Activated CD8-positive, alpha-beta memory T cell treated with anti-CD3 and anti-CD28 coated beads, Interleukin-2, amount 50 U/mL, for 24 hours (primary cell): ENCODE data around the gene FRG2.
"Not testable (repeated sequence)": the region's sequence is repeated elsewhere in the genome, so short reads cannot be mapped to it uniquely, and the experiment has no call there.

Experiments used
- DNase-seq: peaks from one replicate; pipeline ENCODE4 v3.0.0-alpha.2; 2020; ENCODE audit errors: extremely low read depth

FRG2 gene

DNA sequence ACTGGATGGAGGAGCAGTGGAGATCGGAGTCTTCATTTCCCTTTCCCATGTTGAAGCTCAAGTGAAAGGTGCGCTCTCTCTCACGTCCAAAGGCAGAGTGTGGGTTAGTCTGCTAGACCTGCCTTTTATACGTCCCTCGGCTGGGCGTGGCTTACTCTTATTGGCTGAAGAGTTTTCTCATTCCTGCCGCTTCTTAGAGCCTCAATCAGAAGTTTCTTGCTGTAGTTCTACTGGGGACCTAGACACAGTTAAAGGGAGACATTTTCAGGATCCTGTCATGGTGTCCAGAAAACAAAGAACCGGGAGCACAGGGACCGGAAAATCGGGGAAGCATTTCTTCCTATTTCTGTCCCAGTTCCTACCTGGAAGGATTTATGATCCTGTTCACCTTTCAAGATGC lies at the start of gene FRG2:
Gene FRG2 (minus strand): TSS at position 101 of the 400 bp plus-strand sequence. CDS start 52 bp downstream, at position 49.
- DNase-seq: not testable (repeated sequence)

DNA sequence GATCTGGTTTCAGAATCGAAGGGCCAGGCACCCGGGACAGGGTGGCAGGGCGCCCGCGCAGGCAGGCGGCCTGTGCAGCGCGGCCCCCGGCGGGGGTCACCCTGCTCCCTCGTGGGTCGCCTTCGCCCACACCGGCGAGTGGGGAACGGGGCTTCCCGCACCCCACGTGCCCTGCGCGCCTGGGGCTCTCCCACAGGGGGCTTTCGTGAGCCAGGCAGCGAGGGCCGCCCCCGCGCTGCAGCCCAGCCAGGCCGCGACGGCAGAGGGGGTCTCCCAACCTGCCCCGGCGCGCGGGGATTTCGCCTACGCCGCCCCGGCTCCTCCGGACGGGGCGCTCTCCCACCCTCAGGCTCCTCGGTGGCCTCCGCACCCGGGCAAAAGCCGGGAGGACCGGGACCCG lies 41.3 kb upstream of the FRG2 start:
- not testable (repeated sequence) for DNase-seq

DNA sequence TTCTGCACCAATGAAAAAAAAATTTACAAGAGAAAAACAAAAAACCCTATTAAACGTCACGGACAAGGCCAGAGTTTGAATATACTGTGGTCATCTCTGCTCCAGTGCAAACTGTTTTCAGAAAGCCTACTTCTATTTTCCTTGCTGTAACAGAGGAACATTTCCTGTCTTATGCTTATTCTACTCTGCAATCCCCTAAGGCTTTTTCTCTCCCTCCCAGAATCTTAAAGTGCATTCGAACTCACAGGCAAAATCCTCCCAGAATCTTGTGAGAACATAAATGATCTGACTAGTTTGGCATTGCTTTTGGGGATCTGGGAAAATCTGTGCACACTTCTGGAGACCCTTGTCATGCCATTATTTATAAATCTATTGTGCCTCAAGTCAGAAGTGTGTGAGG lies 37.7 kb upstream of the FRG2 start:
- not testable (repeated sequence) for DNase-seq

DNA sequence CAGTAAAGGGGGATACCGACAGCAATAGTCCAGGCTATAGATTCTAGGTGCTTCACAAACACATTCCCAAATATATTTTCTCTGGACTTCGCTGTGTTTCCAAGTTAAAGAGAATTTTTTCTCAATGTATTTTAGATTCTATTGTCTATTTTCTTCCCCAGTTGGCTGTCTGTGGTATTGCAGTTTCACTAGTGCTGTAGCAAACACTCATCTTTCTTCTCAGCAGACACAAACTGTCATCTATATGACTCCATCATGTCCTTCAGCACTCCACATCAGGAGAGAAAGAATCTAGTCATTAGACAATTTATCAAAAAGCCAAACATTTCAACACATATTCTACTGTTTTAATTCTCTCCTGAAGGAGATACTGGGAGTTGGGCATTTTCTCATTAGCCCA lies 37.3 kb upstream of the FRG2 start, which contains the start of gene DBET:
Gene DBET (plus strand): TSS at position 161 of the 400 bp plus-strand sequence.
- not testable (repeated sequence) for DNase-seq

DNA sequence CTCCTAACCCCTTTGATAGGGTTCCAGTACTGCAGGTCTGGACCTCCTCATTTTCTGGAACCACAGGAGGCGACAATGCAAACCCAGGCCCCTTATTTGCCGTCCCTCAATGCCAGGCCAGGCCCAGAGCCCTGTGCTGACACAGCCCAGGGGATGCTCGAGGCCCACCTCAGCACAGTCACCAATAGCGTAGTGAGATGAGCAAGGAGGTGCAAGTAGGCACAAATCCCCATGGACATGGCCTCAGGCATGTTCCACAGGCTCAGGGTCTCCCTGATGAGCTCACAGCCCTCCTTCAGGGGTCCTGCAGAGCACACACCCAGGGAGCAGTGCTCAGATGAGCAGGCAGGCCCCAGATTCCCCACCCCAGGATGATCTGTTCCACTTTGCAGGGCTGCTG lies 31.9 kb upstream of the FRG2 start:
- DNase-seq: not testable (repeated sequence)

DNA sequence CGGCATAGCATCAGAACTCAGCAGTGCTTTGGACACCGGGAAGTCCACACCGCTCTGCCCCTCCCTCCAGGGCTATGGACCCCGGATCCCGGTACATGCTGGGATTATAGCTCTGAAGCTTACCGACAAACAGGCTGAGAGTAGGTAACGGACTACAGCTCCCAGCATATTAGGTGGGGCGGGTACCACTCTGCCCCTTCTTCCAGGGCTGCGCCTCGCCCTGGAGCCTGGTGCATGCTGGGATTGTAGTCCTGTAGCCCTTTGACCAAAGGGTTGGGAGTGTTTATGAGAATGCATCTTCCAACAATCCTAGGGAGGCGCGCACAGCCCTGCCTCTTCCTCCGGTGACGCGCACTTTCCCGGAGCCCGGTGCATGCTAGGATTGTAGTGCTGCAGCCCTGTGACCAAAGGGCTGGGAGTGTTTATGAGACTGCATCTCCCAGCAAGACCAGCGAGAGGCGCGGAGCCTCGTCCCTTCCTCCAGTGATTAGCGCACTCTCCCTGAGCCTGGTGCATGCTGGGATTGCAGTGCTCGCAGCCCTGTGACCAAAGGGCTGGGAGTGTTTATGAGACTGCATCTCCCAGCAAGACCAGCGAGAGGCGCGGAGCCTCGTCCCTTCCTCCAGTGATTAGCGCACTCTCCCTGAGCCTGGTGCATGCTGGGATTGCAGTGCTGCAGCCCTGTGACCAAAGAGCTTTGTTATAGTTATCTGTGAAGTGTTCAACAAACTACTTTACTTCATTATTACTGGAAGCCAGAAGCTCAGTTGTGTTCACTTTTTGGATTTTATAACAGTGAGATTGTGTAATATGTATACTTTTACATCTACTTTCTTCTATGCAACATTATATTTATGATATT lies 22.6 kb upstream of the FRG2 start:
- not testable (repeated sequence) for DNase-seq

DNA sequence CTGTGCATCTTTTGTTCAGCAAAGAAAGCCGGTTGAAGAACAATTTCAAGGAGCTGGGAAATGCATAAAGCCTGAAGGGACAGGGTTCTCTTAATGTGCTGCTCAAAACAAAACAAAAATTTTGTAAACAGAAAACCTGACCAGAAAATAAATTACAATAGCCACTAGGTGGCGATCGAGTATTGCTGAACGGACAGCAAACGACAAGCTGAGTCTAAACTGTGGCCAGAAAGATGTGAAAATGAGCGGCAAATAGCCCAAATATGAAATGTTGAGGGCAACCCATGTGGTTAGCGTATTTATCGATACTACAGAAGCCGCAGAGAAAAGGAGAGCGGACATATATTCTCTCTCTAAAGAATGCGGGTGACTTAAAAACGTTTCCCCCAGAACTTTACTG lies 20.6 kb upstream of the FRG2 start:
- DNase-seq: not testable (repeated sequence)

DNA sequence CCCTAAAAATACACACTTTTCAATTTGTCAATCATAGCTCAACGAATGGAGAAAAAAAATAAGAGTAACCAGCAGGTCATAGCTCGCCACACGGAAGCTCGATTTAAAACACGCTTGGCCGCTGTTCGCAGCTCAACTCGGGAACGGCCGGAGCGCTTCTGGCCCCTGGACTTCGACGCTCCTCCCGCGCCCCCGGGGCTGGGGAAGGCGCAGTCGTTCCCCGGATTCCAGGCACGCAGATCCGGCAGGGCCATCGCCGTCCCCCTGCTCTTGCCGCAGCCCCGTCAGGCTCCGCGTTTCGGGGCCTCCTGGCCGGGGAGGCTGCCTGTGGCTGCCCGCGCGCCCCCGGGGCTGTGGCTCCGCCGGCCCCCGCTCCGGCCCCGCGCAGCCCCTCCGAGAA lies 13.8 kb upstream of the FRG2 start:
- not testable (repeated sequence) for DNase-seq

DNA sequence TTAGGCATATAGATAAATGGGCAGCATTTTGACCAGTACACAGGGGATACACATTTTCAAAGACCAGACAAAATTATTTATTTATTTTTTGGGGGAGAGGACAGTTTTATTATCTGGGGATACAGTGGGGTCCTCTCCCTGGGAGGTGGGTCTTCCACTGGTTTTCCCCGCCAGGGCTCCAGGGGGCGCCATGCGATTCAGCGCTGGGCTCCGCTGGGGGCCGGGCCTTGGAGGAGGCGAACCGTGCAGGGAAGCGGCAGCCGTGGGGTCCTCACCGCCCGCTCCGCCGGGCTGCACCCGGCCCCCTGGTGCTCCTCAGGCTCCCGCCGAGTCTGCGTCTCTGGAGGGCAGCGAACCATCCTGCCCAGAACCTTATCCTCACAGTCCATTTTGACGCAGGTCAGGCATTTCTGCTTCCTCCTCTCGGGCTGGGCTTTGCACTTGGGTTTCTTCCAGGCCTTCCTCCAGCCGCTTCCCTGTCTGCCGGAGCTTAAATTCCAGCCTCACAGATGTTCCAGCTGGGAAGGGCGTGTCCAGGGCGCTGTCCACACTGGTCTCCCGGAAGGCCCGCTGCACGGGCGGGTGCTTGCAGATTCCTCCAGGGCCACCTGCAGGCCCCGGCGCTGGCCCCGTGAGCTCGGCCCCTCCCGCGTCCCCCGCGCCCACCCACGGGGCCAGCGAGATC lies 10.8 kb upstream of the FRG2 start:
- DNase-seq: not testable (repeated sequence)

DNA sequence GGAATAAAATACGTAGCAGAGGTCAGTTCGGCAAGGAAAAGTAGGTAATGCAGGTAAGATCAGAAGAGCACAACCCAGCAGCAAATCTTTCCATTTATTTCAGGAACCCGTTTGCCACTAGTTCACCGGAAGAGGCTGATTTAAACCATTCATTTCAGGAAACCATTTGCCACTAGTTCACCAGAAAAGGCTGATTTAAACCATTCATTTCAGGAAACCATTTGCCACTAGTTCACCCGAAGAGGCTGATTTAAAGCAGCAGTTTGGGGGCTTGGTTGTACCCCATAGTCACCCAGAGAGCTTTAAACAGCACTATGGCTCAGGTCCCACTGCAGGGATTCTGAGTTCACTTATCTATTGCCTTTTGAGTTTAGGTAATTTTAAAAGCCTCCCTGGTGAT lies 4.2 kb upstream of the FRG2 start:
- not testable (repeated sequence) for DNase-seq

DNA sequence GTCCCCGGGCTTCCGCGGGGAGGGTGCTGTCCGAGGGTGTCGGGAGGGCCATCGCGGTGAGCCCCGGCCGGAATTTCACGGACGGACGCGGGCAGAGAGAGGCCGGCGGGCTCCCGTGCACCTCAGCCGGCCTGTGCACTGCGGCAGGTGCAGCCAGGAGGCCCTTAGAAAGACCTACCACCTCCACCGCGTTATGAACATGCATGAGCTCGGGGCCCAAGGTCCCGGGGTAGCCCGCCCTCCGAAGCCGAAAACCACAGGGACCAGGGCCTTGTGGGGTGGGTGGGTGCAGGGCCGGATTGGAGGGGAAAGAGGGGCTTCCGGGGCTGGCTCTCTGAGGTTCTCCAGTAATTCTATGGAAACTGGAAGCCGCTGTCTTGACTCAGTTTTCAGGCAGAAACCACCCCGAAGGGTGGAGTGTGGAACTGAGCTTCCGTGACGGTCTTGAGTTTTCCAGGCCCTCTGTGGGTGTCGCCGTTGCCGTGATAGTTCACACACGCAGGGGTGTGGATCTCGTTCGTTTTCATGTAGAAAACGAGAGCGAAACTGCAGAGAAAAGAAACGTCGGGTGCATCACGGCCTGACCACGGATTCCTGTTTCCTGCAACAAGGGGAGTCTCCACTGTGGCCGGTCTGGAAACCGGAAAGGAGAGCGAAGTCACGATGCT lies 4.3 kb downstream of the FRG2 start:
- DNase-seq: not testable (repeated sequence)

DNA sequence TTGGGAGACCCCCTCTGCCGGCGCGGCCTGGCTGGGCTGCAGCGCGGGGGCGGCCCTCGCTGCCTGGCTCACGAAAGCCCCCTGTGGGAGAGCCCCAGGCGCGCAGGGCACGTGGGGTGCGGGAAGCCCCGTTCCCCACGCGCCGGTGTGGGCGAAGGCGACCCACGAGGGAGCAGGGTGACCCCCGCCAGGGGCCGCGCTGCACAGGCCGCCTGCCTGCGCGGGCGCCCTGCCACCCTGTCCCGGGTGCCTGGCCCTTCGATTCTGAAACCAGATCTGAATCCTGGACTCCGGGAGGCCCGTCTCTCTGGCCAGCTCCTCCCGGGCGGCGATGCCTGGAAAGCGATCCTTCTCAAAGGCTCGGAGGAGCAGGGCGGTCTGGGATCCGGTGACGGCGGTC lies 5.1 kb downstream of the FRG2 start:
- not testable (repeated sequence) for DNase-seq

DNA sequence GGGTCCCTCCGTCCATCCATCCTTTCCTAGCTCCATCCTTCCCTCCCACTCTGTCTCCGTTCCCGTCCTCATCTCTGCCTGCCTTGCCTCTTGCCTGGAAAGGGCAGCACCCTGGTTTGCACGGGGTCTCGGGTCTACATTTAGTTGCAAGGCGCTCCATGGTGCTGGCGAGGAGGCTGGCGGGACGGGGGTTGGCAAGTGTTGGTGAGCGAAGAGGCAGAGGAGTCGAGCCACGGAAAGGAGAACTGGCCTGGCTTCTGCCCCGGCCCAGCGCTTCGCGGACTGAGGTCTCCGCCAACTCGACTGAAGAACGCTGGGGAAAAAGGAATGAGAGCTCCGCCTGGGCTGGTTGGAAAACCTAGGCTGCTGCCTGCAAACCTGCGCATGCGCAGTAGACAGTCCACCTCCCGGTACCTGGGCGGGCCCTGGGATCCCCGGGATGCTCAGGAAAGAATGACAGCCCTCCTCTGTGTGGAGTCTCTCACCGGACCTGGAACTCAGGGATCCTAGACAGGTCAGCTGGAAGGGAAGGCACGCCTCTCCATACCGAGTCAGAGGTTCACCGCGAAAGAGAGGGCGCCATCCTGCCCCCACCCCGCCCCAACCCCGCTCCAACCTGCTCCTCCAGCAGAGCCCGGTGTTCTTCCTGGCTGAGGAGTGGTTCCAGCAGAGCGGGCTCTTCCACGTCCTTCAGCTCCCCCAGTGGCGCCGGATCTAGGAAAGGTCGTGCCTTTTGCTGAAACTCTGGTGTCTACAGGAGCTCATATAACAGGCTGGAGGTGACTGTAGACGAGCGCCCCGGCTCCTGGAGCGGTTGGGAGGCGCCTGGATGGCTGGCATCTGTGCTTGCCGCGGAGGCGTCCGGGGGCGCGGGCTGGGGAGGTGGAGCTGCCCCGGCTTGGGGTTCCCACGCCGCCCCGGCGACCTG lies 6.0 kb downstream of the FRG2 start:
- no peak for DNase-seq

DNA sequence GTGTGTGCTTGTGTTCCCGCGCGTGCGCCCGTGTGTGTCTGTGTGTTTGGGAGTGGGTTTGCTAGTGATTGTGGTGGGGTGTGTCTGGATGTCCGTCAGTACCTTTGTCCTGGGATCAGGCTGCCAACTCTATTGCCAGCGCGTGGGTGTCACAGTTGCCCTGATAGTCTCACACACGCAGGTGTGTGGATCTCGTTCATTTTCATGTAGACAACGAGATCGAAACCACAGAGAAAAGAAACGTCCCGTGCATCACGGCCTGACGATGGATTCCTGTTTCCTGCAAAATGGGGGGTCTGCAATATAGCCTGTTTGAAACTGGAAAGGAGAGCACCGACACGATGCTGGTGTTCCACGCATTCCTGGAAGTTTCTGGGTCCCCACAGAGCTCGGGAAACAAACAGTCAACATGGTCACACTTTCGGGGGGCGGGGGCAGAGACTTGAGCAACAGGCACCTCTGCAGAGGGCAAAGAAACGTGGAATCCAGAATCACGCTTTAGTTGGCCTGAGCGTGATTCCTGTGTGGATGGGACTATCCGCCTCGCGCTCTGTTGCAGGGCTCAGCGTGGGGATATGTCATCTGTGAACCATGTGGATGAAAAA lies 7.1 kb downstream of the FRG2 start:
- DNase-seq: not testable (repeated sequence)

DNA sequence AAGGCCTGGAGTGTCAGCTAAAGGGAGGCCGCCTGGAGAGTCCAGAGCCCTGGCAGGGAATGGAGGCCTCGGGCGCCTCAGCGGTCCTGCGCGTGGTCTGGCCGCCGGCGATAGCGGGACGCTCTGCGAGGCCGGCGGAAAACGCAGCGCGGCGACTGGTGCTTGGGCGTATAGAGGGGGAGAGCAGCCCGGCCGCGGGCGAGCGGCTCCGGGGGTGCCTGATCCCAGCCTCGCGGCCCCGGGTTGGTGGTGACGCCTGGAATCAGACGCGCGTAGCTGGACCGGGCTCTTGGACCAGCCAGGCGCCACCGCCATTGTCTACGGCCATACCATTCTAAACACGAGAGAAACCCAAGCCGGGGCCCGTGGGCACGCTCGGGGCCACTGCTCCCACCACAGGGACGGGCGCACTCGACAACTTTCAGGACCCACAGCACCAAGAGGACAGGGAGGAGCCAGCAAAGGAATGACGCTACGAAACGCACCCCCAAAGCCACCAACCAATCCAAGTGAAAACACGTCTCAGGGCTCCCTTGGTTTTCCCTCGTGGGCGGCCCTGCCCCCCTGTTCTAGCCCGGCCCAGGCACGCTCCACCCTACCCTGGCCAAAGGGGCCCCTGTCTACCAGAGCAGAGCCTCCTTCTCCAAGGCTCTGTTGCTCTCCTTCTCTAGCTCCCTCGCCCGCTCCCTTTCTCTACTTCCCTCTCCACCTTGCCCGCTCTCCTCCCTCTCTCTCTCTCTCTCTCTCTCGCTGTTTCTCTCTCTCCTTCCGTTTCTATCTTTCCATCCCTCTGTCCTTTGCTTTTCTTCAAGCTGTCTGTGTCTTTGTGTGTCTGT lies 7.8 kb downstream of the FRG2 start:
- no peak for DNase-seq

DNA sequence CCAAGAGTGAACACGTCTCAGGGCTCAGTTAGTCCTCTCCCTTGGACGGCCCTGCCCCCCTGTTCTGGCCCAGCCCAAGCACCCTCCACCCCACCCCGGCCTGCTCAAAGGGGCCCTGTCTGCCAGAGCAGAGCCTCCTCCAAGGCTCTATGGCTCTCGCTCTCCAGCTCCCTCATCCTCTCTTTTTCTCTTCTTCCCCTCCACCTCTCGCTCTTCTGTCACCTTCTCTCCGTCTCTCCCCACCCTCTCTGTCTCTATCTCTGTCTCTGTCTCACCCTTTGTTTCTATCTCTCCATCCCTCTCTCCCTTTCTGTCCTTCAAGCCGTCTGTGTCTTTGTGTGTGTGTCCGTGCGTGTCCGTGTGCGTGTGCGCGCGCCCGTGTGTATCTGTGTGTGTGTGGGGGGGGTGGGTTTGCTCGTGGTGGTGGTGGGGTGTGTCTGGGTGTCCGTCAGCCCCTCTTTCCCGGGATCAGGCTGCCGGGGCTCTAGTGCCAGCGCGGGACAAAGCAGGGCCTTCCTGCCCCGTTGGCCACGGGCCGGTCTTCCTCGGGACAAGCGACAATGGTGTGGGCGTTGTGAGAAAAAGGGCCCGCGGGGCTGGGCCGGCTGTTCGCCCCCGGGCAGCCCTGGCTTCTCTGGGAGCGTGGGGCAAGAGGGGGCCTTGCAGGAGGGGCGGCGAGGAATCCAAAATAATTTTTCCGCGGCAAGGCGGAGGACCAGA lies 8.7 kb downstream of the FRG2 start:
- DNase-seq: no peak

DNA sequence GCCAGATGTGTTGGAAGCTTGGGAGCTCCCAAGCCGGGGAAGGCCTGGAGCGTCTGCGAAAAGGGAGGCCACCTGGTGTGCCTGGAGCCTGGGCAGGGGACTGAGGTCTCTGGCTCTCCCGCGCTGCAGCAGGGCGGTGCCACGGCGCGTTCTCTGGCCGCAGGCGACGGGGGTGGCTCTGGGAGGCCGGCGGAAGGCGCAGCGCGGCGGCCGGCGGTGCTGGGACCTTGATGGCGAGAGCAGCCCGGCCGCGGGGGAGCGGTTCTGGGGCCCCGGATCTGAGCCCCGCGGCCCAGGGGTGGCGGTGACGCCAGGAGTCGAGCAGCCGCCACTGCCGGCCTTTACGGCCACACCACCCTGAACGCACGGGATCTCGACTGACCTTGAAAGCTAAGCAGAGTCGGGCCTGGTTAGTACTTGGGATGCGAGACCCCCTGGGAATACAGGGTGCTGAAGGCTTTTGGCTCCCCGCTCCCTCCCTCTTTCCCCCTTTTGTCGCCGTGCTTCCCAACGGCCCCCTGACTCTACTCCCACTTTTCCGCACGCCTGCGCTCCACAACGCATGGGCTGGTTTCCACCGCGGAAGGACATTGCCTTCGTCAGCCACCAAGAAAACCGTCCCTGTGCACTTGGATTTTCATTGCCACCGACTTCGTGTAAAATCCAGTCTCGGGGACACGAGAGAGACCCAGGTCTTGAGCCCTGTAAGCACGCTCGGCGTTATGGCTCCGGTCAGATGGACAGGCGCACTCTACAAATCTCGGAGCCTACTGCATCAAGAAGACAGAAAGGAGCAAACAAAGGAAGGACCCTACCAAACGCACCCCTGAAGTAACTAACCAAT lies 9.5 kb downstream of the FRG2 start:
- no peak for DNase-seq
